ENCODE data around the gene EPS8L2. TPM values are rescaled to one million over a fixed set of nuclear protein-coding genes. Genes with fewer than 3 reads are reported as not detected.

EPS8L2 gene
- total and polyA plus RNA-seq, 2 of the 4 experiments (the other 2 are of a cell fraction), result 17.2 to 39.4 TPM

- no peak for TF ChIP-seq CTCF (conservative IDR thresholded peaks at IDR 0.05; ENCODE audit: low read depth, low read length)
These were observed 64.9 kb downstream of the EPS8L2 start (continued) for GRCh38 chr11:770642-771616.
